GM12892 (cell line): ENCODE results near the gene LGI4.

ENCODE experiments used
- POLR2A ChIP-seq: IDR thresholded peaks from 2 replicates; pipeline ENCODE4 v1.6.1; 2011; ENCODE audit warnings: low read depth, low read length, control low read depth
- POLR2AphosphoS5 ChIP-seq: IDR thresholded peaks from 2 replicates; pipeline ENCODE4 v1.6.1; 2011; ENCODE audit warnings: low read depth, low read length, control low read depth
- TAF1 ChIP-seq: IDR thresholded peaks from 2 replicates; pipeline ENCODE4 v1.6.1; 2011; ENCODE audit warnings: low read depth, mild to moderate bottlenecking, control low read depth, low read length, borderline replicate concordance

GRCh38 chr19:35126624-35126959 lies 8.3 kb downstream of the LGI4 start:
- TF ChIP-seq POLR2A (no peak), POLR2AphosphoS5 (no peak), TAF1 (no peak)
